HCT116 (cell line): ENCODE measurements around the gene FGD5.

Source experiments
- CTCF ChIP-seq, 3 experiments: fragments of 200-600 bp in 1 of 3; sonication (generic) in 1 of 3; IDR thresholded peaks in 2 of 3; conservative IDR thresholded peaks in 1 of 3; 2 replicates each; pipeline ENCODE4 v1.5.1; 2012 to 2017; ENCODE audit warnings: low read depth in 2 of 3, low read length in 2 of 3, antibody characterized with exemption in 1 of 3, borderline replicate concordance in 1 of 3, control low read depth in 1 of 3, mild to moderate bottlenecking in 1 of 3, mixed read lengths in 1 of 3, mixed run types in 1 of 3, moderate library complexity in 1 of 3; ENCODE audit not compliant: insufficient read depth in 1 of 3
- EZH2phosphoT487 ChIP-seq: fragments of 200-600 bp; IDR thresholded peaks from 2 replicates; pipeline ENCODE4 v1.6.1; 2018; ENCODE audit warnings: antibody characterized with exemption, borderline replicate concordance
- POLR2A ChIP-seq: IDR thresholded peaks from 2 replicates; pipeline ENCODE4 v1.7.0; 2011; ENCODE audit warnings: borderline replicate concordance; ENCODE audit not compliant: insufficient read depth, insufficient read length; ENCODE audit errors: extremely low read depth
- POLR2AphosphoS5 ChIP-seq: IDR thresholded peaks from 2 replicates; pipeline ENCODE4 v1.6.1; 2011; ENCODE audit warnings: mild to moderate bottlenecking, low read depth, low read length, moderate library complexity
- REST ChIP-seq: IDR thresholded peaks from 2 replicates; pipeline ENCODE4 v1.6.1; 2012; ENCODE audit warnings: low read depth
- SIN3A ChIP-seq: IDR thresholded peaks from 2 replicates; pipeline ENCODE4 v1.6.1; 2012; ENCODE audit warnings: low read depth

- no peak for TF ChIP-seq POLR2AphosphoS5
- no peak for TF ChIP-seq REST
- no peak for TF ChIP-seq CTCF (IDR thresholded peaks at IDR 0.05 in 2 of 3, conservative IDR thresholded peaks at IDR 0.05 in 1 of 3; ENCODE audit: borderline replicate concordance in 1 of 3, insufficient read depth in 1 of 3, low read depth in 2 of 3, low read length in 2 of 3)
- no peak for TF ChIP-seq SIN3A
- TF ChIP-seq POLR2A: no peak
- TF ChIP-seq EZH2phosphoT487: no peak
These were observed 17.7 kb upstream of the FGD5 start for GRCh38 chr3:14801031-14801430.
